Fibroblast of skin of left biceps (primary cell): ENCODE measurements around the gene STRN4.
"Not testable (repeated sequence)": the region's sequence is repeated elsewhere in the genome, so short reads cannot be mapped to it uniquely, and the experiment has no call there.

Experiments used
- DNase-seq, 2 experiments: peaks; one replicate each; pipeline ENCODE4 v3.0.0-alpha.2; 2013; ENCODE audit warnings: low read depth in 2 of 2

Gene STRN4

DNA sequence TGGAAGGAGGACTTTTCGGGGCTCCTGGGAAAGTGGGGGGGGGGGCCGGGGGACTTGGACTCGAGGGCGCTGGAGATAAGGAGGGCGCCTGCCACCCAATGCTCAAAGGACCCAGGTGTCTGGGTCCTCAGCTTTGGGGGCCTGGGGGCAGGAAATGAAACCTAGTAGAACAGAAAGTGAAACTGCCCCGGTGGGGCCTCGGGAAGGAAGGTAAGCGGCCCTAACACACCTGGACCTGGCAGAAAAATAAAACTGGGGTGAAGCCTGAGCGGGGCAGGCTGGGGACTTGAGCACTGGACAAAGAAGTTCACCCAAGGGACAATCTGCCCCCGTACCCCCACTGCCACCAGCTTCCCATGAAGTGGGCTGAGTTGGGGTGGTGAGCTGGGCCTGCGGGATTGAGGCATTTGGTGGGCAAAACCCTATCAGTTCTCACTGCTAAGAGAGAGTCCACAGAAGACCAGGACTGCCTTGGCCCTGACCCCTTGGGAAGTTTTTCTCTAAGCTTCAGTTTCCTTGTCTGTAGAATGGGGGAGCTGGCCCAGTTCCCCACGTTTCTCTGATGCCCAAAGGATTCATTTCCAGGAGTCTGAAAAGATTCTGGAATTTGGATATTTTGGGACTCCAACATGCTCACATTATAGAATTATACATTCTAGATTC lies 31.7 kb downstream of the STRN4 start:
- DNase-seq, result no peak

DNA sequence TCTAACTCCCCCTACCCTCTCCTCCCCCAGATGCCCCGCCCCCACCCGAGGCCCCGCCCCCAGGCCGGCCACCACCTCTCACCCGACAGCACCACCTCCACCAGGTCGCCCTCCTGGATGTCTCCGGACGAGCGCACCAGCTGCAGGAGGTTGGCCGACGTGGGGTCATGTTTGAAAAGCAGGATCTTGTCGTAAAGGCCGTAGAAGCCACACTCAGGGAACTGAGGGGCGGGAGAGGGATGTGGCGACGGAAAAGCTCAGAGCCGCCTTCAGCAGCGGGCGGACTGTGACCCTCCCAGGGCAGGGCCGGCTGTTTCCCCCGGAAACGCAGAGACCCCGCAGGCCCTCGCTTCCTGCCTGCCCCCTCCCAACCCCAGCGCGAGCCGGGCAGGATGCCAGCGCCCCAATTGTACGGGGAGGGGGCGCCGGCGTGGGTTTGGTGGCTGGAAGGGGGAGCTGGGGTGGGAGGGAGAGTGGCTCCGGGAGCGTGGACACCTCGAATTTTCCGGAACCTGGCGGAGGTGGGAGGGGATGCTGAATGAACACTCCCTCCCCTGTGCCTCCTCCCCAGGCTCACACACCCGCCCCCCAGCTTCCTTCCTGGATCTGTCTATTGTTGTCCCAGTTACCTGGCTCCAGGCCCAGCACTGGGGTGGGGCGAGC lies 32.3 kb downstream of the STRN4 start:
- peak; percentile 38 to 42 for DNase-seq

DNA sequence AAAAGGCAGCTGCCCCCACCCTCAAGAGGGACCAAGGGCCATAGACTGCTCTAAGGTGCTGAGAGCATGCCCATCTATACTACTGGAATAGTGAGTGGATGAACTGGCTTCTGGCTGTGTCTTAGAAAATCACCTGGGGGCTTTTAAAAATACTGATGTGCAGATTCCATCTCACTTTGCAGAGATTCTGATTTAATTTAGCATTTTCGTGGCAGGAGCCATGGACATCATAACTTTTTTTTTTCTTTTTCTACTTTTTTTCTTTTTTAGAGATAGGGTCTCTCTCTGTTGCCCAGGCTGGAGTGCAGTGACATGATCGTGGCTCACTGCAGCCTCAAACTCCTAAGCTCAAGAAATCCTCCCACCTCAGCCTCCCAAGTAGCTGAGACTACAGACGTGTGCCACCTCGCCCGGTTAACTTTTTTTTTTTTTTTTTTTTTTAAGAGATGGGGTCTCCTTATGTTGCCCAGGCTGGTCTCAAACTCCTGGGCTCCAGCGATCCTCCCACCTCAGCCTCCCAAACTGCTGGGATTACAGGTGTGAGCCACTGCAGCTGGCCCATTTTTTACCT lies 33.4 kb downstream of the STRN4 start:
- DNase-seq, result not testable (repeated sequence)

DNA sequence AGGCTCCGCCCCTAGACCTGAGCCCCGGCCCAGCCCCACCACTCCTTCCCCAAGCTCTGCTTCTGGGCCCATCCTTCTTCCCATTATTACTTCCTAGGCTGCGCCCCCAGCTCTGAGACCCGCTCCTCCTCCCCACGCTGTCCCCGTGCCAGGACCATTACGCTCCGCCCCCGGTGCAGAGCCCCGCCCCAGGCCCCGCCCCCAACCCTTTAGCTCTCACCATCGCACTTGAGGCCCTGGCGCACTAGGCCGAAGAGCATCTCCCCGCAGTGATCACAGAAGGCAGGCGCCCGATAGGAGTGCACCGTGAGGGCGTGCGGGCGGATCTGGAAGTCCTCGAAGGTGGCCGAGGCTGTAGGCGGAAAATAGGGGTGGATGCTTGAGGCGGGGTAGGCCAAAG lies 35.6 kb downstream of the STRN4 start:
- DNase-seq, result no peak

DNA sequence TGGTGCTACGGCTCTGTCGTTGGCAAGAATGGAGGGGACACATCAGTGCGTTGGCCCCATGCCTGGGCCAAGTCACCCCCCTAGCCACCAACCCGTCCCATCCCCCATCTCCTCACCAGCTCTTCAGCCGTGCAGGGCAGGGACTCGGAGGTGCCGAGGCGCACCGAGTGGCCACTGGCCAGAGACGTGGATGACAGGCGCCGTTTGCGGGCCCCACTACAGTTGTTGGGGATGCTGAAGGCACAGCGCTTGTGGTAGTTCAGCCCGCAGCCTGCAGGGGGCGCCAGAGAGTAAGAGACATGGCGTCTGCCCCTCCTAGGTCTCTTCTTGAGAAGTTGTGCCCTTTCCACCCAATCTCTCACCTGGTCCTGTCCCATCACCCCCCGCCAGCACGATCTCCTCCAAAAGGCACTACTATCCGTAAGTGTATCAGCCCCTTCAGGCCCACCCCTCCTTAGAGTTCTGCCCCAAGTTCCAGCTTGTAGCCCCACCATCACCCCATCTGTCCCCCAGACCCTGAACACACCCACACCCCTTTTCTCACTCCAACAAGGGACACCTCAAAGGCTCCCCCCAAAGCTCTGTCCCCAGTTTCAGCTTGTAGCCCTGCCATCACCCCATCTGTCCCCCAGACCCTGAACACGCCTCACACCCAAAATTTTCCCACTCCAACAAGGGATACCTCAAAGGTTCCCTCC lies 41.7 kb downstream of the STRN4 start:
- no peak for DNase-seq

DNA sequence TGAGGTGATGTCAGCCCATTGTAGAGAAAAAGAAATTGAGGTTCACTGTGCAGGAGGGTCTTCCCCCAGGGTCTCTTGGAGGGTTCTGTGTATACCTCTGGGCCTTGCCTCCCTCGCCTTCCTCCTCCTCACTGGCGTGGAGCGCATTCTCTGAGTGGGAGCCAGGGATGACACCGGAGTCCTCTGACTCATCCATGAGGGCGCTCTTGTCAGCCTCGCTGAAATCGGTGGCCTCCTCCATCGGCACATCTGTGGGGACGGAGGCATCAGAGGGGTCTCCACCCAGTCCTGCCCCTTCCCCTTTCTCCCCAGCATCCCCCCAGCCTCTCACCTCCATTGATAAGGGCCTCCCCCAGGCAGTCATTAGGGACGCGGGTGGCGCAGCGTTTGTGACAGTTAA lies 45.5 kb downstream of the STRN4 start:
- DNase-seq, result no peak

DNA sequence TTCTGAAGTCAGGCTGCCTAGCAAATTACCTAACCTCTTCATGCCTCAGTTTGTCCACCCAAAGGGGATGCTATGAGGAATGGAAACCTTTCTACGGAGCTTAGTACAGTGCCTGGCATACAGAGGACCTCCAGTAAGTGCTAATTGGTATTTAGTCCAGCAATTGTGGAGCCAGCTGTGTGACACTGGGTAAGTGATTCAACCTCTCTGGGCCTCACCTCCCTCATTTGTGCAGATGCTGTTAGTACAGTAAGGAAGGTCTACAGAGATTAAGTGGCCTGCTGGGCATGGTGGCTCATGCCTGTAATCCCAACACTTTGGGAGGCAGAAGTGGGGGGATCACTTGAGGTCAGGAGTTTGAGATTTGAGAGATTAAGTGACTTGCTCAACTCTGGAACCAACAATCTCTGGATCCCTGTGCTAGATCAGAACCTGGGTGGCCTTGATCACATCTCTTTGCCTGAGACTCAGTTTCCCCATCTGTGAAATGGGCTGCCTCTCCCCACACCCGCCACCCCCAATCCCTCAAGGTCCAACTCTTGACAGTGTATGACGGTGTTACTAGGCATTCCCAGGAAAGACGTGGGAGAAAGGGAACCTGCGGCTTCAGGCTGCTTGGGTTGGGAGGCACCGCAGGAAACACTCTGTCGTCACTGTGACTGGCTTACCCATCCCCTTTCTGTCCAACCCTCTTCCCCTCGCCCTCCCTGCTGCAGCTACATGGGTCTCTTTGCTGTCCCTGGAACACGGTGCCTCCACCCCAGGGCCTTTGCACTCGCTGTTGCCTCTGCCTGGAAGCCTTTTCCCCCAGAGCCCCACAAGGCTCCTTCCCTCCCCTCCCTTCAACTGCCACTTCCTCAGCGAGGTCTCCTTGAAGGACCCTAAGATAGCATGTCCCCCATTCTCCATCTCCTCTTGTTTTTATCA lies 47.6 kb downstream of the STRN4 start:
- no peak for DNase-seq

DNA sequence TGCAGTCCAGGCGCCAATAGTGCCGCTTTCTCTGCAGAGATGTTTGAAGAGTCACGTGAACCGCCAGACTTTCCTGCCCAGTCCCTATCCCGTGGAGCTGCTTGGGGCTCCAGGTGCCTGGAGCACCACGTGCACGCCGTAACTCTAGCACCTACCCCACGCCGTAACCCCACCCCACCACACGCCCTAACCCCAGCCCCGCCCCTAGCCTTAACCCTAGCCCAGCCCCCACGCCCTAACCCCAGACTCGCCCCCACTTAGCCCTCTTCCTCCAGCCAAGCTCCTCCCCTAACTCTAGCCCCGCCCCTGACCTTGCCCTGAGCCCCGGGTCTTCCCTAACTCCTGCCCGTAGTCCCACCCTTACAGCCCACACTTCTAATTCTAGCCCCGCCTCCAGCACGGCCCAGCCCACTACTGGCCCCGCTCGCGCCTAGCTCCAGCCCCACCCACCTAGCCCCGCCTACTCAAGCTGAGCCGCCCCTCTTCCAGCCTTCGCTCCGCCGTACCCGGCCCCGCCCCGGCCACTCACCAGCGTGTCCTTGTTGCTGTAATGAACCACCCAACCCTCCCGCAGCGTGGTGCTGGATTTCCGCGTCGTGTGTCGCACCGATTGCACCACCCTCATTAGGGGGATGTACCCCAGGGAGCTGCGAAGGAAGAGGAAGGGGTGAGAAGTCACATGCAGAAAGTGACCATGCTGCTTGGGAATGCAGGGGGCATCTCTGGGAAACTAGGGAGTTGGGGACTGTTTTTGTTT lies 48.9 kb downstream of the STRN4 start:
- DNase-seq, result peak in 1 of 2 experiments; percentile 28

DNA sequence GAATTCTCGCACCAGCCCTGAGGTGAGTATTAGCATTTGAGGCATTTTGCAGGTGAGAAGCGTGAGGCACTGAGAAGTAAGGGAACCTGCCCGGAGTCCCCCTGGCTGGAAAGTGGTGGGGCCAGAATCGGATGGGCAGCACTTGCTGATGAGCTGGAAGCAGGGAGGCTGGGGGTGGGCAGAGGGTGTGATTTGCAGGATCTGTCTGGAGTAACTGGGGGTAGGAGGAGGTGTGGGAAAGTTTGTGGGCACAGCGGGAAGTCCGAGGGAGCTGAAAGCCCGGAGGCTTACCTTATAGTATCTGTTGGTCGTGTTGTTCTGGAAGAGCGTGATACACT lies 49.4 kb downstream of the STRN4 start:
- no peak for DNase-seq

GRCh38 chr19:46696052-46696451 lies 50.2 kb downstream of the STRN4 start:
- no peak for DNase-seq

DNA sequence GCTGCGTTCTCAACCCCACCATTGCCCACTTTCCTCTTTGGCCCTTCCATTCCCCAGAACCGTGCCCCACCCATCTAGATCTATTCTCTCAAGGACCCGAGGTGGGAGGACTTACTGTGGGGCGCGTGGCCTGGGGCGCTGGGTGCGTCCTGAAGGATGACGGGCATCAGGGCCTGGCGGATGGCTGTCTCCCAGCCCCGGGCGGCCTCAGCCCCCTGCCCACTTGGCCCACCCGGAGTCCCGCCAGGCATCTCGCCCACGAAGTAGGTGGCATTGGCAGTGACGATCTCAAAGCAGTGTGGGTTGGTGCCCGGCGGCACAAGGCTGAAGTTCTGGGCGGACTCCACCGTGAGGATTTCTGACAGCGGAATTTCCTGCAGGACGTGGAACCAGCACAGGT lies 52.5 kb downstream of the STRN4 start:
- no peak for DNase-seq

GRCh38 chr19:46692918-46693722 lies 53.1 kb downstream of the STRN4 start:
- DNase-seq, result no peak

GRCh38 chr19:46691948-46692347 lies 54.3 kb downstream of the STRN4 start:
- DNase-seq, result no peak

- DNase-seq, result no peak
Measured at GRCh38 chr19:46691104-46691503, 55.1 kb downstream of the STRN4 start.

GRCh38 chr19:46689358-46689757 lies 56.9 kb downstream of the STRN4 start:
- DNase-seq, result no peak

- no peak for DNase-seq
Measured at GRCh38 chr19:46687438-46688145, 58.7 kb downstream of the STRN4 start.

- no peak for DNase-seq
Measured at GRCh38 chr19:46685189-46685588, 61.1 kb downstream of the STRN4 start.

DNA sequence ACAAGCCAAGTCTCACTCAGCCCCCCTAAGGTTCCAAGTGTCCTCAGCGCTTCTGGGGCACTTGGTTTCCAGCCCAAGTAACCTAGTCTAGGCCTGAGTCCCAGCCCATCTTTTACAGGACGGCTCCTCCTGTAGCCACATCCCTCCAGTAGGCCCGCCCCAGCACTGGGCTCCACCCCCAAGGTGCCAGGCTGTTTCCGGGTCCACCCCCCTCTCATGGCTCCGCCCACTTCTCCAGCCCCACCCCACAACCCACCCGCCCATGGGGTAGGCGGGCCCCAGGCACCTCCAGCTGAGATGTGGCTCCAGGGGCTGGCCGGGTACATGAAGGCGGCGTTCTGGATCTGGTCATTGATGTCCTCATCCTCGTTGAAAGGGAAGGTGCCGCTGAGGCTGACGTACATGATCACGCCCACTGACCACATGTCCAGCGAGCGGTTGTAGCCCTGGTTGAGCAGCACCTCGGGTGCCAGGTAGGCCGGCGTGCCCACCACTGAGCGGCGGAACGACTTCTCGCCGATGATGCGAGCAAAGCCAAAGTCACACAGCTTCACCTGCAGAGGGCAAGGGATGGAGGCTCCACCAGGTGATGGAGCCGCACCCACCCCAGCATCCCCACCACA lies 68.0 kb downstream of the STRN4 start:
- no peak for DNase-seq
